GM12873 (cell line): ENCODE measurements around the gene THSD7B.

Experiments used
- TF ChIP-seq, protein P1 (sequence below): IDR thresholded peaks from 2 replicates; pipeline ENCODE4 v1.5.1; 2012; ENCODE audit warnings: low read depth, mild to moderate bottlenecking, moderate library complexity, low read length, control low read depth; ENCODE audit not compliant: insufficient read depth; ENCODE audit errors: missing control alignments

The THSD7B gene

DNA sequence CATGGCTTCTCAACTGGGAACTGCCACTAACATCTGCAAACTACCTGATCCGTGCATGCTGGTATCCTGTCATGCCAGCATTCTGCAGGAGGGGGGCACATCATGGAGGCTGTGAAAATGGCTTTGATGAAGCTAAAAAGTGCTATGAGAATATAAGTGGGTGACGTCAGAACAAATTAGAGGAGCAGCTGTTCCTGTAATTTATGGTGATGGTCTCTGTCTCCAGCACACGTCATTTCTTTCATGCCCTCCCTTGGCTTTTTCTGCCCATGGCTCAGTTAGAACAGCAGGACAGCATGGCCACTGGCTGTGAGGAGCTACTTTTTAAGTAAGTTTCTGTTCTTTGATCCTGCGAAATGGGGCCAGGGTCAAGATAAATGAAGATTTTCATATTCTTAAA lies 466.3 kb downstream of the THSD7B start:
- TF ChIP-seq, protein P1, sequence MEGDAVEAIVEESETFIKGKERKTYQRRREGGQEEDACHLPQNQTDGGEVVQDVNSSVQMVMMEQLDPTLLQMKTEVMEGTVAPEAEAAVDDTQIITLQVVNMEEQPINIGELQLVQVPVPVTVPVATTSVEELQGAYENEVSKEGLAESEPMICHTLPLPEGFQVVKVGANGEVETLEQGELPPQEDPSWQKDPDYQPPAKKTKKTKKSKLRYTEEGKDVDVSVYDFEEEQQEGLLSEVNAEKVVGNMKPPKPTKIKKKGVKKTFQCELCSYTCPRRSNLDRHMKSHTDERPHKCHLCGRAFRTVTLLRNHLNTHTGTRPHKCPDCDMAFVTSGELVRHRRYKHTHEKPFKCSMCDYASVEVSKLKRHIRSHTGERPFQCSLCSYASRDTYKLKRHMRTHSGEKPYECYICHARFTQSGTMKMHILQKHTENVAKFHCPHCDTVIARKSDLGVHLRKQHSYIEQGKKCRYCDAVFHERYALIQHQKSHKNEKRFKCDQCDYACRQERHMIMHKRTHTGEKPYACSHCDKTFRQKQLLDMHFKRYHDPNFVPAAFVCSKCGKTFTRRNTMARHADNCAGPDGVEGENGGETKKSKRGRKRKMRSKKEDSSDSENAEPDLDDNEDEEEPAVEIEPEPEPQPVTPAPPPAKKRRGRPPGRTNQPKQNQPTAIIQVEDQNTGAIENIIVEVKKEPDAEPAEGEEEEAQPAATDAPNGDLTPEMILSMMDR = no peak

DNA sequence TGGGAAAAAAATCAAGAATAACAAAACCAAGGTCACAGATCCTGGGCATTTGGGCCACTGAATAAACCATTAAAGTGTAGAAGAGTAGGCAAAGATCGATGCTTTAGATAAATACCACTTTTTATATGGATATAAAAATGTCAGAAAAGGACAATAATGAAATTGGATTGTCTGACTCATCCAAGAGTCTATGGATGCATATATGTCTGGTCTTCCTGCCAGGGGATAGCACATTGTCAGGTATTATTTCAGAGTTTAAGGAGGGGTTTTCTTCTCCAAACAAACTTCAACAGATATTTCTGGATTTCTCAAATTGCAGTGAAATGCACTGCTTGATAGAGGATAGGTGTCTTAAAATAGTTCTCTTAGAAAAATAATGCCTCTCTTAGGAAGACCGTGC lies 466.7 kb downstream of the THSD7B start:
- TF ChIP-seq, protein P1 = no peak

DNA sequence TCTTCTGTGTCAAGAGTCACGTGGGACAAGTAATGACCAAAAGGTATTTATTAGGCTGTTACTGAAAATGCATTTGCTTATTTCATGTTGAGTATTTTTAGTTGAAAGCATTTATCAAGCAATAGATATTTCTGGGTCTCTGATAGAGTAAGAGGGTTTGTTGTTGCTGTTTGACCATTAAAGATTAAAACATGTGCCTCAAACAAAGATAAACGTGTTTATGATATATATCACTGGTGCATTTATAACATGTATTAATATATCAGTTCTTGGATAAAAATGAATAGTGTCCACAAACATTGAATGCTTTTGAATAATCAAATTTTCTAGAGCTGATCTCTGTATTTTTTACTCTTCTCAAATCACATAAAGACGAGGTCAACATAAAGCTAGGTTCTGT lies 467.7 kb downstream of the THSD7B start:
- TF ChIP-seq, protein P1 = no peak

DNA sequence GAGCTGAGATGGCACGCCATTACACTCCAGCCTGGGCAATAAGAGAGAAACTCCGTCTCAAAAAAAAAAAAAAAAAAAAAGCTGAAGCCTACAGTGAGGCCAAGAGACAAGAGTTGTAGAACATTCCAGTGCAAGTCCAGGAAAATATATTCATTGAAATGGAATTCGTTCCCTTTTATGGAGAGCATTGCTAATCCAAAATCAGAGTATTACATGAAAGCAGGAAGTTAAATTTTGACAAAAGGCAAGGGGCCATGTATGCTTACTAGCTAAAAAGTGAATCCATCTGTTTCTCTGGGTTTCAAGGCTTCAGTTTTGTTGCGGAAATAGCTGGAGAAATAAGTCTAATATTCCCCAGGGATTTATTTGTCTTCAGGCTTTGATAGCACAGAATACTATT lies 471.7 kb downstream of the THSD7B start:
- TF ChIP-seq, protein P1 = no peak

DNA sequence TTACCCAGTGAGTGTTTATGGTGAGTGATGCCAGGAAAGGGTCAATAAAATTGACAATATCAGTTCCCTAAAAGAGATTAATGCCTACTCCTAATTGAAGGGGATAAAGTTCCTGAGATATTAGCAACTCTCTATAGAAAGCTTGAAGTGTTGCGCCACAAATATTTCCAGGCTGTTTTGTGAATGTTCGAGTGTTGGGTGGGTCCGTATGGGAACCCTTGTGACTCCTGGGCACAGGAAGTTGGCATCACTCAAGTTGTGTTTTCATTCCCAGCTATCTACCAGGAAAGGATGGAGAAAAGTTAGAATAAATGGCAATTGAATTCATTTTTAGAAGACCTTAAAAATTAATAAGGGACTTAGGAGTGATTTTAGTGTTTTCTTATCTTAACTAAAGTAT lies 472.7 kb downstream of the THSD7B start:
- TF ChIP-seq, protein P1 = no peak

DNA sequence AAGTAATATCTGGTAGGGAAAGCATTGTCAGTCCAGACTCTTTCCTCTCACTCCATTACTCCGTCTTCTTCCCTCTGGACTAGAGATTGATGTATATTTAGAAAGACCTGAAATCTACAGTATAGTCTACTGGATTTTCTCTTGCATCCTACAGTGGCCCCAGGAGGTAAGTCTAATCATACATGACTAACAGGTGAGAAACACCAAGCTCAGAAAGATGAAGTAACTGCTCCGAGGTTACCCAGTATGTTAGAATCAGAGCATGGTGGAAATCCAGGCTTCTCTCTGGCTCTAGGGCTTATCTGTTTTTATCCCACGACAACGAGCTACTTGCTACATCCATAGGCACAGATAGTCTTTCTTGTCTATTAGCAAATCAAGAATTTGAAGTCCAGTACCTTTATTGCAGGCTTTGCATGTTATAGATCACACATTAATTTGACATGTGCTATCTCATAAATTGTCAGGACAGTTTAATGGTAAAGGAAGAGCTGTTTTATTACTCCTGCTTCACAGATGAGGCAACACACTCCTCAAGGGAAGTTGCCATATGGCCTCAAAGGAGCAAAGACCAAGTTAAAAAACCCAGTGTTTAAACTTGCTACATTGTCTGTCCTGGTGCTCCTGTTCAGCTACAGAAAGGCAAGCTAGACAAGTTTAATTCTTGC lies 484.3 kb downstream of the THSD7B start:
- TF ChIP-seq, protein P1 = no peak

DNA sequence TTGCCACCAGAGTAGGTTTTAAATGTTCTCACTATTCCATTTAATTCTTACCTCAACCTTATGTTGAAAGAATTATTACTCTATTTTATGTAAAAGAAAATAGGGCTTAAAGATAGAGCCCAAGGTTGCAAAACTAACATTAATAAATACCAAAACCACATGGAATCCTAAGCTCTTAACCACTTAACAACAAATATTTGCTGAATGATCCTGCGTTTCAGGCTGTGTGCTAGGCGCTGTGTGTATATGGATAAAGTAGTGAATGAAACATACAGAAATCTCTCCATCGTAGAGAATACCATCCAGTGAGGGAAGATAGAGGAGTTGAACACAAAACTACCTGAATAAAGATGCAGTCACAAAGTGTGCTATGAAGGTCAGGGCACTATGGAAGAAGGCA lies 485.1 kb downstream of the THSD7B start:
- TF ChIP-seq, protein P1 = no peak
